NT2/D1 (cell line): ENCODE results near the gene VMP1.

Source experiments
- YY1 ChIP-seq: IDR thresholded peaks from 2 replicates; pipeline ENCODE4 v1.6.1; 2011; ENCODE audit not compliant: insufficient read length, insufficient read depth
- ZNF274 ChIP-seq: IDR thresholded peaks from 2 replicates; pipeline ENCODE4 v1.6.1; 2011; ENCODE audit warnings: mild to moderate bottlenecking, low read depth, low read length

DNA sequence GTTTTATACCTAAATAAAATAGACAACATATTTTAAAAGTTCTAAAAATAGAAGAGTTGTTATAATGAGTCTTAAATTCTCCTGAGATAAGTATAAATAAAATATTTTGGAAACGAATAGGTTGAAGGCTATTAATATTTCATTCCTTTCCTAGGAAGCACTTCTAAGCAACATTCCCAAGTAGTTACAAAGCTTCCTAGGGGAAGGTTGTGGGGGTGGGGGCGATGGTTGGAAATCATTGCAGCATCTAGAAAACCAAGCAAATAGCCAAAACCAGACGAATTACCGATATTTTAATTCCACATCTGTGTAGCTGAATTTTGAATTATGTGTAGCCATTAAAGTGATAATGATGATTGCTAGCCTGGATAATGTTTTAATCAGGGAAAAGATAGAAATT, 27.1 kb upstream of the VMP1 start:
- TF ChIP-seq YY1 = no peak
- TF ChIP-seq ZNF274 = no peak
